ENCODE measurements around the gene CHD5.

DNA sequence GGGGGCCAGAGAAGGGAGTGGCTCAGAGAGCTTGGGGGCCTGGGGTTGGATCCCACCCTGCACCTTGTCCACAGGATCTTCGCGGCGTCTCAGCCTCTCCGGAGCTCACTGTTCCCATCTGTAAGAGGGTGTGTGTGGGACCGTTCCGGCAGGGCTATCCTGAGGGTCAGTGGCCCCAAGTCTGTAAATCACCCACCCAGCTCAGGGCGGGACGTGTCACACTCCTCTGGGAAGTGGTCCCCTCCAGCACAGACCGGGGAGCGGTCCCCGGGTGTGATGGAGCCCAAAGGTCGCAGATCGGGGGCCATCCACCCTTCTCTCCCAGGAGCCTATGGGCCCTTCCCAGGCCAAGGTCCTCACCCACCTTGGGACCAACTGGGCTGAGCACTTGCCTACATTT is 94.5 kb downstream of the CHD5 start:
- no peak for TF ChIP-seq GATA2 (IDR thresholded peaks at IDR 0.05; ENCODE audit: low read depth, low read length)
- TF ChIP-seq GATA3 (IDR thresholded peaks at IDR 0.05; ENCODE audit: low read depth, low read length): no peak

Data from SH-SY5Y (cell line).